Loucy (cell line): Measurements from ENCODE around the gene TAS1R1.

Experiments used
- H2AFZ ChIP-seq: fragments of 200-600 bp; sonication (generic); 2 replicates; pipeline ENCODE4 v1.6.0; 2016; ENCODE audit warnings: antibody characterized with exemption, mild to moderate bottlenecking, low read length, moderate library complexity
- H3F3A ChIP-seq: fragments of 200-600 bp; 2 replicates; pipeline ENCODE4 v1.6.0; 2016; ENCODE audit warnings: antibody characterized with exemption, low read depth, mild to moderate bottlenecking
- H3K27me3 ChIP-seq: fragments of 200-600 bp; sonication (generic); 2 replicates; pipeline ENCODE4 v1.6.1; 2014; ENCODE audit warnings: low read length, mild to moderate bottlenecking; ENCODE audit not compliant: insufficient read depth, poor library complexity, severe bottlenecking
- H3K36me3 ChIP-seq: fragments of 200-600 bp; sonication (generic); 2 replicates; pipeline ENCODE4 v1.6.1; 2016; ENCODE audit warnings: low read length; ENCODE audit not compliant: insufficient read depth
- H3K4me1 ChIP-seq: fragments of 200-600 bp; sonication (generic); 2 replicates; pipeline ENCODE4 v1.5.1; 2014; ENCODE audit warnings: low read length, mild to moderate bottlenecking; ENCODE audit not compliant: insufficient read depth, poor library complexity, severe bottlenecking
- H3K4me2 ChIP-seq: fragments of 200-600 bp; sonication (generic); 2 replicates; pipeline ENCODE4 v1.6.0; 2014; ENCODE audit warnings: antibody characterized with exemption, low read length, low read depth, mild to moderate bottlenecking; ENCODE audit not compliant: poor library complexity, severe bottlenecking
- H3K4me3 ChIP-seq: fragments of 200-600 bp; sonication (generic); 2 replicates; pipeline ENCODE4 v1.5.1; 2014; ENCODE audit warnings: low read length, mild to moderate bottlenecking, mixed read lengths; ENCODE audit not compliant: poor library complexity, severe bottlenecking
- H3K79me2 ChIP-seq: fragments of 200-600 bp; sonication (generic); 2 replicates; pipeline ENCODE4 v1.6.1; 2014; ENCODE audit warnings: low read length; ENCODE audit not compliant: insufficient read depth
- H3K9ac ChIP-seq: fragments of 200-600 bp; sonication (generic); 2 replicates; pipeline ENCODE4 v1.6.0; 2014; ENCODE audit warnings: mild to moderate bottlenecking, low read depth, low read length, moderate library complexity; ENCODE audit not compliant: poor library complexity, severe bottlenecking
- H3K9me2 ChIP-seq: fragments of 200-600 bp; sonication (generic); replicated peaks from 2 replicates; pipeline ENCODE4 v1.6.1; 2016; ENCODE audit warnings: low read depth, low read length, mixed read lengths
- H3K9me3 ChIP-seq: fragments of 200-600 bp; sonication (generic); 2 replicates; pipeline ENCODE4 v1.6.1; 2014; ENCODE audit warnings: mild to moderate bottlenecking, antibody characterized with exemption, low read length, low read depth; ENCODE audit not compliant: insufficient read depth
- H4K20me1 ChIP-seq: fragments of 200-600 bp; sonication (generic); 2 replicates; pipeline ENCODE4 v1.6.0; 2014; ENCODE audit warnings: antibody characterized with exemption, low read length, mild to moderate bottlenecking; ENCODE audit not compliant: insufficient read depth, poor library complexity, severe bottlenecking
- CTCF ChIP-seq: fragments of 200-600 bp; sonication (generic); conservative IDR thresholded peaks from 2 replicates; pipeline ENCODE4 v1.5.1; 2014; ENCODE audit warnings: mild to moderate bottlenecking, antibody characterized with exemption, low read length
- EZH2phosphoT487 ChIP-seq: fragments of 200-600 bp; IDR thresholded peaks from 2 replicates; pipeline ENCODE4 v1.6.1; 2018; ENCODE audit warnings: antibody characterized with exemption, mild to moderate bottlenecking, moderate library complexity, borderline replicate concordance

Gene TAS1R1

GRCh38 chr1:6585841-6586240 lies 30.7 kb downstream of the TAS1R1 start:
- no peak overlapping the region for H2AFZ ChIP-seq
- no peak for TF ChIP-seq CTCF
- TF ChIP-seq EZH2phosphoT487, result no peak
- no peaks in the 10 kb centered on the region for H3K9me3 ChIP-seq
- no peak overlapping the region for H3K4me2 ChIP-seq
- H3K36me3 ChIP-seq, result peaks cover 20% of the 10 kb centered on the region; the same call in 1 of the 2 replicates
- H4K20me1 ChIP-seq, result peaks cover 15% of the 10 kb centered on the region
- peaks cover 16% of the 10 kb centered on the region for H3K79me2 ChIP-seq
- no peak overlapping the region for H3K4me3 ChIP-seq
- no peaks in the 10 kb centered on the region for H3K27me3 ChIP-seq
- H3F3A ChIP-seq, result no peaks in the 10 kb centered on the region
- no peaks in the 10 kb centered on the region for H3K9me2 ChIP-seq
- H3K4me1 ChIP-seq, result peaks cover 15% of the 10 kb centered on the region
- no peak overlapping the region for H3K9ac ChIP-seq

- H3K27me3 ChIP-seq, result no peaks in the 10 kb centered on the region
- no peak for TF ChIP-seq EZH2phosphoT487
- no peak for TF ChIP-seq CTCF
- no peaks in the 10 kb centered on the region for H3F3A ChIP-seq
- H3K4me2 ChIP-seq, result no peak overlapping the region
- peaks cover 20% of the 10 kb centered on the region; the same call in 1 of the 2 replicates for H3K36me3 ChIP-seq
- no peak overlapping the region for H3K9ac ChIP-seq
- H3K4me1 ChIP-seq, result peaks cover 9% of the 10 kb centered on the region
- peaks cover 11% of the 10 kb centered on the region for H3K79me2 ChIP-seq
- no peaks in the 10 kb centered on the region for H3K9me2 ChIP-seq
- H3K9me3 ChIP-seq, result no peaks in the 10 kb centered on the region
- H2AFZ ChIP-seq, result no peak overlapping the region
- H3K4me3 ChIP-seq, result no peak overlapping the region
- peaks cover 12% of the 10 kb centered on the region for H4K20me1 ChIP-seq
Observed at GRCh38 chr1:6586404-6586816, 31.3 kb downstream of the TAS1R1 start.

- Histone ChIP-seq H3K4me2 (no peak overlapping the region), H3K36me3 (peaks cover 22% of the 10 kb centered on the region; the same call in 1 of the 2 replicates), H3K9me2 (no peaks in the 10 kb centered on the region), H2AFZ (no peak overlapping the region), H4K20me1 (peaks cover 3% of the 10 kb centered on the region), H3K9ac (no peak overlapping the region), H3K4me3 (no peak overlapping the region), H3K79me2 (peaks cover under 1% of the 10 kb centered on the region; the same call in 1 of the 2 replicates), H3K27me3 (no peaks in the 10 kb centered on the region), H3K4me1 (no peaks in the 10 kb centered on the region), H3F3A (no peaks in the 10 kb centered on the region), H3K9me3 (no peaks in the 10 kb centered on the region)
- TF ChIP-seq EZH2phosphoT487 (no peak), CTCF (no peak)
Observed at GRCh38 chr1:6587261-6588005, 32.3 kb downstream of the TAS1R1 start.
